A673 (cell line): Measurements from ENCODE around the gene ZKSCAN3.

Experiments used
- EZH2 ChIP-seq: fragments of 200-600 bp; sonication (generic); IDR thresholded peaks from 2 replicates; pipeline ENCODE4 v1.6.1; 2017; ENCODE audit warnings: borderline replicate concordance, low read depth, mild to moderate bottlenecking, mixed read lengths, antibody characterized with exemption, low read length; ENCODE audit not compliant: poor library complexity, severe bottlenecking
- TF ChIP-seq, protein P1 (sequence below): fragments of 300-800, 200-600 bp; sonication (generic); conservative IDR thresholded peaks from 2 replicates; pipeline ENCODE4 v1.5.1; 2017; ENCODE audit warnings: low read depth, mild to moderate bottlenecking, antibody characterized with exemption, low read length, moderate library complexity, mixed read lengths

GRCh38 chr6:28334286-28335039 is 15.3 kb upstream of the ZKSCAN3 start:
- TF ChIP-seq, protein P1, sequence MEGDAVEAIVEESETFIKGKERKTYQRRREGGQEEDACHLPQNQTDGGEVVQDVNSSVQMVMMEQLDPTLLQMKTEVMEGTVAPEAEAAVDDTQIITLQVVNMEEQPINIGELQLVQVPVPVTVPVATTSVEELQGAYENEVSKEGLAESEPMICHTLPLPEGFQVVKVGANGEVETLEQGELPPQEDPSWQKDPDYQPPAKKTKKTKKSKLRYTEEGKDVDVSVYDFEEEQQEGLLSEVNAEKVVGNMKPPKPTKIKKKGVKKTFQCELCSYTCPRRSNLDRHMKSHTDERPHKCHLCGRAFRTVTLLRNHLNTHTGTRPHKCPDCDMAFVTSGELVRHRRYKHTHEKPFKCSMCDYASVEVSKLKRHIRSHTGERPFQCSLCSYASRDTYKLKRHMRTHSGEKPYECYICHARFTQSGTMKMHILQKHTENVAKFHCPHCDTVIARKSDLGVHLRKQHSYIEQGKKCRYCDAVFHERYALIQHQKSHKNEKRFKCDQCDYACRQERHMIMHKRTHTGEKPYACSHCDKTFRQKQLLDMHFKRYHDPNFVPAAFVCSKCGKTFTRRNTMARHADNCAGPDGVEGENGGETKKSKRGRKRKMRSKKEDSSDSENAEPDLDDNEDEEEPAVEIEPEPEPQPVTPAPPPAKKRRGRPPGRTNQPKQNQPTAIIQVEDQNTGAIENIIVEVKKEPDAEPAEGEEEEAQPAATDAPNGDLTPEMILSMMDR: no peak
- TF ChIP-seq EZH2: no peak
